GM15510 (cell line): ENCODE data around the gene TSC2.

Source experiments
- POLR2A ChIP-seq: IDR thresholded peaks from 3 replicates; pipeline ENCODE4 v1.6.1; 2011; ENCODE audit warnings: borderline replicate concordance; ENCODE audit not compliant: insufficient read length; ENCODE audit errors: extremely low read depth

TSC2 gene

DNA sequence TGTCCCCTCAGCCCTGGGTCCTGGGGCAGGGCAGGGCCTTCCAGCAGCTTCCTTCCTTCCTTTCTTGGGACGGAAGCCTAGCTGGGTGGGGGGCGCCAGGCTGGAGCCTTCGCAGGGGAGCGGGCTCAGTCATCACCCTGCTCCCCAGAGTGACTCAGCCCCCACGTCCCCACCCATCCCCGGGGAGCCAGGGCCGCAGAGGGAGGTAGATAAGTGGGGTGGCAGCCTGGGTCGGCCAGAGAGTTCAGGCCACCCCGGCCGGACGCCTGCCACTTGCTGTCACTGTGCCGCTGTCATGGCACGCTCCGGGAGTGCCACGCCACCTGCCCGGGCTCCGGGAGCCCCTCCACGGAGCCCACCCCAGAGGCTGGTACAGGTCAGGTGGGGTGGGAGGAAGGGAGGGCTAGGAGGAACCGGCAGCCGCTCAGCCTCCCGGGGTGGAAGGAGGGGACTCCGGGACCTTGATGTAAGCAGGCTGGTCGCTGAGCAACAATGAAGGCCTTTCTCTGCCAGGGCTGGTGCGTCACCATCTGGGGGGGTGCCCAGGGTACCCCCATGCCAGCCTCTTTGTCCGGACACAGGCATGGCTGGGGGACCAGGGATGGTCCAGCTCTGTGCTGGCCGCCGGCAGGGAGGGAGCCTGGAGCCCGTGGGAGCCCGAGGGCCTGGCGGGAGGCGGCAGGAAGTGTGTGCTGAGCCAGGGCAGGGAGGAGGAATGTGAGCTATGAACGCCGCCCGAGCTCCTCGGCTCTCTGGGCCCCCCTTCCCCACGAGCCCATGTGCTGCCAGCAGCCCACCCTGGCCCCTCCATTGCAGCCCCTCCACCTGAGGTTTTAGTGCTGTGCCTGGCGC lies 14.5 kb upstream of the TSC2 start:
- no peak for TF ChIP-seq POLR2A

DNA sequence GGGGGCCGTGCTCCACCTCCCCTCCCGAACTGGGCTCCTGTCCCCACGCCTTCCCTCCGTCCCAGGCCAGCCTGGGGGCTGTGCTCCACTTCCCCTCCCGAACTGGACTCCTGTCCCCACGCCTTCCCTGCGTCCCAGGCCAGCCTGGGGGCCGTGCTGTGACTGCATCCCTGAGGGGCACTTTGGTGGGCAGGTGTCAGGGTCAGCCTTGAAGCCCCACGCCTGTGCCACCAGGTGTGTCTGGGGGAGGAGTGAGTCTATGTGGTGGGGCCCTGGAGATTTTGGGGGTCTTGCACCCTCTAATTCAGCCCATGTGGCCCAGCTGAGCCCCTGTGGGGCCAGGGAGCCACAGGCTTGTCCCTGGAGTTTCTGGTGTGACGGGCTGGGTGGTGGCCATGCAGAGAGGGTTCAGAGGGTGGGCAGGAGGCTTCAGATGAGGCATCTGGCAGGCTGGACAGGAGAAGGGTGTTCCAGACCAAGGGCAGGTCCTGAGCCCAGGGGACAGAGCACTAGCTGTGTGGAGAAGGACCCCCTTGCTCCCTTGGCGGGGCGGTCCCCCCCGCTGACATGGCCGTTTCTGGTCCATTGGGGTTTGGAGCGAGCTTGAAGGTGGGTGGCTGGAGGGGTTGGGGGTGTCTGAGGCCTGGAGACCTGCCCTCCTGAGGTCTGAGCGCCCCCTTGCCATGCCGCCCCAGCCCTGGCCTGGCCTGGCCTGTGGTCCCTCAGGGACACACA lies 12.9 kb upstream of the TSC2 start:
- no peak for TF ChIP-seq POLR2A

DNA sequence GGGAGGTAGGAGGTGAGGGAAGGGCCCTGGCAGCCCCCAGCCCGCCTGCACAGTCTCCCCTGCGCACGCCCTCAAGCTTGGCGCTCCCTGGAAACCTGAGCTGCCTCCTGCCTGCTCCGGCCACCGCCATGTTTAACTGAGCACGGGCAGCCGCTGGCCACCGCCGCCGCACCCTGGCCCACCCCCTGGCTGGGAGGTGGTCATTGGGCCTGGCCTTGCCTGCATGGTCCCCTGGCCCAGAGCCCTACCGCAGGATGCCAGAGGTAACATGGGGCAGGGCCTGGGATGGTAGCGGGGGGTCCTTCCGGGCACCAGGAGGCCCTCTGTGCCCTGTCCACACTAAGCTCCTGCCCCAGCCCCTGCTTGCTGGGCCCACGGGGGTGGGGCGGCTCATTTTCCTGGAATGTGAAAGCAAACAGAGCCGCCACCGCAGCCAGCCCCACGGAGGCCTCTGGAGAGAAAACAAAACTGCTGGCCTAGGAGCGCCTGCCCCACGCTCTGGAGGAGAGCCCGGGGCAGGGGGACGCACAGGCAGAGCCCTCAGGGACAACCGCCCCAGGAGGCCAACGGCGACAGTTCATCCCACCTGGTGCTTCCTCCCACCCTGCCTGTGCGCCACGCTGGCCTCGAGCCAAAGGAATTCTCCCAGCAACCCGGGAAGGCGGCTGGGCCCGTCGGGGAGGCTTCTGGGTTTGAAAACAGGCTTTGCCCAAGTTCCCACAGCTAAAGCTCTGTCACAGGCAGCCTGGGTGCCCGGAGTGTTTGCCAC lies 12.2 kb upstream of the TSC2 start:
- no peak for TF ChIP-seq POLR2A

DNA sequence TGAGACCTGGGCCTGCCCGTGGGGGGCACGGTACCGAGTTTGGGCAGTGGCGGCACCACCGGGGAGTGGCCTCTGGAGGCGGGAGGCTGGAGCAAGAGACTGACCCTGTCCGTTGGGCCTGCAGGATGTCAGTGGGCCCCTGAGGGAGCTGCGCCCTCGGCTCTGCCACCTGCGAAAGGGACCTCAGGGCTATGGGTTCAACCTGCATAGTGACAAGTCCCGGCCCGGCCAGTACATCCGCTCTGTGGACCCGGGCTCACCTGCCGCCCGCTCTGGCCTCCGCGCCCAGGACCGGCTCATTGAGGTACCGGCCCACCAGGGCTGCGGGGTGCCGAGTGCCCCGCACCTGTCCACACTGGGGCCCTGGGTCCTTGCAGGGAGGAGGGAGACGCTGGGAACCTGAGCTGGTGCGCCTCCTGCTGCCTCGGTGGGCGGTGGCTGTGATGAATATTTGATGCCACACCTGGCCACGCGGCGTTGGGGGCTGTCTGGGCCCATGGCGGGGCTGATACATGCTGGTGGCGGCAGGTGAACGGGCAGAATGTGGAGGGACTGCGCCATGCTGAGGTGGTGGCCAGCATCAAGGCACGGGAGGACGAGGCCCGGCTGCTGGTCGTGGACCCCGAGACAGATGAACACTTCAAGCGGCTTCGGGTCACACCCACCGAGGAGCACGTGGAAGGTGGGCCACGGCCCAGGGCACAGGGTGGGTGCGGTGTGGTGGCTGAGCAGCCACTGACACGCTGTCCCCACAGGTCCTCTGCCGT lies 11.4 kb upstream of the TSC2 start:
- TF ChIP-seq POLR2A: no peak

DNA sequence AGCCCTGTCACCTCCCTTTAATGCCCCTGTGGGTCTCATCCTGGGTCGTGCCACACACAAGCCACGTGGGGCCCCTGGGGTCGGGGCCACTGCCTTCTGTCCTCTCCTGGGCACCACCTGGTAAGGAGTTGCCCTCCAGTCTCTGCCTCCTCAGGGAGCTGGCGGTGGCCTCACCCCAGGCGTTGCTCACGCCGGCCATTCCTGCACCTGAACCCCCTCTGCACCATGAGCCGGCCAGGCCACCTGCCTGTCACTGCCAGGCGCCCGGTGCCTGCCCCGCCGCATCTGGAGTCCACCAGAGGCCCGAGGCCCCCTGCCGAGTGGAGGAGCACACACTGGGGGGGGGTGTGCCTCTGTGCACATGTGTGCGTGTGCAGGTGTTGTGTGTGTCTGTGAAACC lies 10.7 kb upstream of the TSC2 start:
- no peak for TF ChIP-seq POLR2A

DNA sequence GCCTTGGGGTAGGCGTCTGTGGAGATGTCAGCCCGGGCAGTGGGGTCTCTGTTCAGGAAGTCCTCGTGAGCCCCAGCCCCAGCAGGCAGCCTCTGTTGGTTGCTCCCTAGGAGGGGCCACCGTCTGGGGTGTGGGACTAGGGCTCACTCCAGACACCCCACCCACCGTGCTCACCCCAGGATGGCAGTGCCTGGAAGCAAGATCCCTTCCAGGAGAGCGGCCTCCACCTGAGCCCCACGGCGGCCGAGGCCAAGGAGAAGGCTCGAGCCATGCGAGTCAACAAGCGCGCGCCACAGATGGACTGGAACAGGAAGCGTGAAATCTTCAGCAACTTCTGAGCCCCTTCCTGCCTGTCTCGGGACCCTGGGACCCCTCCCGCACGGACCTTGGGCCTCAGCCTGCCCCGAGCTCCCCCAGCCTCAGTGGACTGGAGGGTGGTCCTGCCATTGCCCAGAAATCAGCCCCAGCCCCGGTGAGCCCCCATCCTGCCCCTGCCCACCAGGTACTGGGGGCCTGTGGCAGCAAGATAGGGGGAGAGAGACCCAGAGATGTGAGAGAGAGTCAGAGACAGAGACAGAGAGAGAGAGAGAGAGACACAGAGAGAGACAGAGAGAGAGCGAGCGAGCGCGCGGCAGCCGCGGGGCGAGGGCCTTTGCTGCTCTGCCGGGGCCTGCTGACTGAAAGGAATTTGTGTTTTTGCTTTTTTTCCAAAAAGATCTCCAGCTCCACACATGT lies 10.0 kb upstream of the TSC2 start:
- no peak for TF ChIP-seq POLR2A

DNA sequence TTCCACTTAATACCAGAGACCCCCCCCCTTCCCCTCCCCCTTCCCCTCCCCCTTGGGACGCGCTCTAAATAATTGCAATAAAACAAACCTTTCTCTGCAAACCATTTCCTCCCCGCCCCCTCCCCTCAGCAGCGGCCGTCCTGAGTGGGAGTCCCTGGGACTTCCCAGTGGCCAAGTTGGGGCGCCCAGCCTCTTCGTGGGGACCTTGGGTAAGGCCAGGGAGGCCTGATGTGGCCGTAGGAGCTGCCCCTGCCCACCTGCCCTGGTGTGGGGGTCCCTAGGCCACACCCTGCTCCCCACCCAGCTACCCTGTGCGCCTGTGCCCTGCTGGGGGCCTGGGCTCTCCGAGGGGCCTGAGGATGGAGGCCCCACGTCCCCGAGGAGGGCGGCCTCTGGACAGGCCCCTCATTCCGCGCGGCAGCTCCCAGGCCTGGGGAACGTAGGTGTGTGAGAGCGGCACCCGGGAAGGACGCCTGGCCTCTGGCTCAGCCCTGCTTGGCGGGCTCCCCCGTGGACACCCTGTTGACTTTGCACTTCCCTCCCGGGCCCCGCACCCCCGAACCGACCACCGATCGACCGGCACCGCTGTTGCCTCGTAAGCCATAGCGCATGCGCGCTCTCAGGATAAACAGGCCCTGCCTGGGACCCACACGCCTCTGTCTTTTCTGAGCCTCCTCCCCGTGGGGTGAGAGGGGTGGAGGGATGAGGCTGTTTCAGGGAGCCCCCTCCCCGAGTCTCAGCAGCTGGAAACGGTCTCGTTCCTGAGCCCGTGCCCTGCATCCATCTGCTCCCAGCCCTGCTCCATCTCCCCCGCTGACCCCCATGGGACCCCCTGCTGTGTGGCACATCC lies 9.2 kb upstream of the TSC2 start:
- TF ChIP-seq POLR2A: no peak

DNA sequence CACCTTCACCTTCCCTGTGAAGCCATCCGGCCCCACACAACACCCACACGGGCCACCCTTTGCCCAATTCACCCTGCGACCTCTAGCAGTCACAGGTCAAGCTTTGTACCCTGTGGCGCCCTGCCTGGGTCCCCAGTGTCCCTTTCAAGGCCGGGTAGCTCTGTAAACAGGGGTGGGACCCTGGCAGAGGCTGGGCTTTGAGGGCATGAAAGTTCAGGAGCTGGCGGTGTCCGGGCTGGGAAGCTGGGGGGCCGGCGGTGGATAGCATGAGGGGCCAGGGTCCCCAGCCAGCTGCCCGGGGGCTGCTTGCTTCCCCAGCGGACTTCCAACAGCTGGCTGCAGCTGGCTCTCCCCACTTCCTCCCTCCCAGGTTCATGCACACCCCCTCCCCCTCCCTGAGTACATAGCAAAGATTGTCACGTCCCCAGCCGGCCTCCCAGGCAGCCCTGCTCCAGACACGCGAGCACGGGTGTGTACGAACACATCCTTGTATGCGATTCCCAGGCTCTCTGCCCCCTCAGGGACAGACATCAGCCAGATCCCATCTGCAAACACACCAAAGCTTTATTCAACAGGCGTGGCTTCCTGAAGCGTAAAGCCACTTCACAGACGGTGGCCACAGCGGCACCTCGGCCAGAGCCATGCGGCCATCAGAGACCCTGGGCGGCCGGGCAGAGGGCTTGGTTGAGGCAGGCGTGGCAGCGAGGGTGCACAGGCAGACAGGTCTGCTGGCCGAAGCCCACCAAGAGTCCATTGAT lies 8.3 kb upstream of the TSC2 start:
- no peak for TF ChIP-seq POLR2A

DNA sequence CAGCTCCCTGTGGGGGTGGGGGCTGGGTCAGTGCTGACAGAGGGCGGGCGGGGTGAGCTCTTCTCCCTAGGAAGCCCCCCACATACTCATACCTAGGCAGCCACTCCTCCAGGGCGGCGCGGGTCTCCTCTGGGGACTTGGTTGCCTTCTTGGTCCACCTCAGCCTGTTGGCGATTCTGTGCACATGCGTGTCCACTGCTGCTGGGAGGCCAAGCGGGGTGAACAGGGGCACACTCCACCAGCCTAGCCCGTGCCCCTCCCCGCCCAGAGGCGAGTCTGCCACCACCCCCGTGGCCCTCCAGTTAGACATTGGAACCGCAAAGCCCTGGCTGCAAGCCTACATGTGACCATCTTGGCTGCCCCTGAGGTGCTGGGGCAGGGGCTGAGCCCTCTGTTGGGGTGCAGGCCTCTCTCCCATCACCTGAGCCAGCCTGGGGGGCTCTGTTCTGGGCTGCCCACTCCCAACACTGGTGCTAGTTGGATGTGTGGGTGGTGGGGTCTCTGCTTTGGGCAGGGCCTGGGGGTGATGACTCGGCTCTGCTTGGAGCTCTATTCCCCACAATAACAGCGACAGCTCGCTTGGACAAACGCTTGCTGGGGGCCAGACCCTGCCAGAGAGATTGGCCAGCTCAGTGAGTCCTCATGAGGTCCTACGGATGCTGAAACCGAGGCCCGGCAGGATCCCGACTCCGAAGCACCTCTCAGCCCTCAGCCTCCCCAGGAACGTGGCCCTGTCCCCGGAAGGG lies 7.6 kb upstream of the TSC2 start:
- no peak for TF ChIP-seq POLR2A

DNA sequence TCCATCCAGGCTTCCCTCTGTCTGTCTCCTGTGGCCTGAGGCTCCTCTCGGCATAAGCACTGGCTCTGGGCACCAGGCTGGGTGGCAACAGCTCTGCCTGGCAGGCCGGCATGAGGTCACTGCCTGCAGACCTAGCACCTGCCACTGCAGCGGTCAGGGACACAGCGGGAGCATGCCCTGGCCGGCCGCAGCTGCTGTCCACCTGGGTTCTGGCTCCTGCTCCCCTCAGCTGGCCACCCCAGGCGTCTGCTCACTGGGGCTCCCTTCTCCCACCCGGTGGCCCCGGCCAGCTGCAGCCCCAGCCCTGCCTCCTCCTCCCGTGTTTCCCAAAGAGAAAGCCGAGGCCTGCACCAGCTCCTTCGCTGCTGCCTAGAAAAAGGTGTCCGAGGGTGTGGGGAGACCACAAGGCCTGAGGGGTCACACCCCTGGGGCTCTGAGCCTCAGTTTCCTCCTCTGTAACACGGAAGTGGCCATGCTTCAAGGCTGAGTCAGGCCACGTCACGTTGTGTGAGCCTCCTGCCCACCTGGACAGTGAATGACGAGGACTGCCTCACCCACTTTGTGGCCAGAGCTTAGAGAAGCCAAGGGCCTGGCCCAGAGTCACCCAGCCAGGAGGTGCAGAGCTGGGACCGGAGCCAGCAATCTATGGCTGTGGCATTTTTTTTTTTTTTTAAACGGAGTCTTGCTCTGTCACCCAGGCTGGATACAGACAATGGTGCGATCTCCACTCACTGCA lies 6.8 kb upstream of the TSC2 start:
- no peak for TF ChIP-seq POLR2A
